Measurements from ENCODE around the gene CYP2C9. TPM values are rescaled to one million over a fixed set of nuclear protein-coding genes. Genes with fewer than 3 reads are reported as not detected.
"Not testable (repeated sequence)": the region's sequence is repeated elsewhere in the genome, so short reads cannot be mapped to it uniquely, and the experiment has no call there.

The CYP2C9 gene
- polyA plus RNA-seq, 1 donor, result 119 TPM

DNA sequence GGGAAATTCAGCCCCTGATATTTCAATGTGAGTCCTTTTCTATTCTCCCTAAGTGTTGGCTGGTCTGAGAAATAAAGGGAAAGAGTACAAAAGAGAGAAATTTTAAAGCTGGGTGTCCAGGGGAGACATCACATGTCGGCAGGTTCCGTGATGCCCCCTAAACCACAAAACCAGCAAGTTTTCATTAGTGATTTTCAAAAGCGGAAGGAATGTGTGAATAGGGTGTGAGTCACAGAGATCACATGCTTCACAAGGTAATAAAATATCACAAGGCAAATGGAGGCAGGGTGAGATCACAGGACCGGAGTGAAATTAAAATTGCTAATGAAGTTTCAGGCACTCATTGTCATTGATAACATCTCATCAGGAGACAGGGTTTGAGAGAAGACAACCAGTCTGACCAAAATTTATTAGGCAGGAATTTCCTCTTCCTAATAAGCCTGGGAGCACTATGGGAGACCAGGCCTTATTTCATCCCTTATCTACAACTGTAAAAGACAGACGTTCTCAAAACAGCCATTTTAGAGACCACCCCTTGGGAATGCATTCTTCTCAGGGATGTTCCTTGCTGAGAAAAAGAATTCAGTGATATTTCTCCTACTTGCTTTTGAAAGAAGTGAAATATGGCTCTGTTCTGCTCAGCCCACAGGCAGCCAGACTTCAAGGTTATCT is 5.1 kb downstream of the CYP2C9 start:
- not testable (repeated sequence) for H3K27ac ChIP-seq (ENCODE audit: low read length)

GRCh38 chr10:94946181-94946580 is 7.7 kb downstream of the CYP2C9 start:
- H3K27ac ChIP-seq (ENCODE audit: low read length), result not testable (repeated sequence)
- WGBS (ENCODE audit: insufficient coverage, low lambda C conversion rate), result 100% methylated on average over 2 of the region's 4 CpGs

More for the DNA sequence above, 5.1 kb downstream of the CYP2C9 start:
- not testable (repeated sequence) for H3K9me3 ChIP-seq (ENCODE audit: control insufficient read depth, low read depth, low read length); H3K27me3 ChIP-seq (ENCODE audit: control insufficient read depth, insufficient read depth, low read length); H3K4me3 ChIP-seq (ENCODE audit: low read length); H3K36me3 ChIP-seq (ENCODE audit: control insufficient read depth, insufficient read depth, low read length); H3K4me1 ChIP-seq (ENCODE audit: control insufficient read depth, insufficient read depth, low read length); DNase-seq
- WGBS (ENCODE audit: insufficient coverage, low lambda C conversion rate), result no CpG with 5 or more reads among the region's 5 CpGs

GRCh38 chr10:94963901-94964300 is 25.4 kb downstream of the CYP2C9 start:
- Histone ChIP-seq H3K27me3 (ENCODE audit: control insufficient read depth, insufficient read depth, low read length) (no peaks in the 10 kb centered on the region), H3K36me3 (ENCODE audit: control insufficient read depth, insufficient read depth, low read length) (no peaks in the 10 kb centered on the region), H3K27ac (ENCODE audit: low read length) (no peak overlapping the region), H3K4me1 (ENCODE audit: control insufficient read depth, insufficient read depth, low read length) (no peaks in the 10 kb centered on the region), H3K9me3 (ENCODE audit: control insufficient read depth, low read depth, low read length) (no peaks in the 10 kb centered on the region), H3K4me3 (ENCODE audit: low read length) (no peak overlapping the region)
- WGBS (ENCODE audit: insufficient coverage, low lambda C conversion rate), result no CpG with 5 or more reads among the region's 1 CpG
- peak; percentile 19 to 53 for DNase-seq

More at GRCh38 chr10:94946181-94946580, 7.7 kb downstream of the CYP2C9 start:
- not testable (repeated sequence) for DNase-seq; H3K4me1 ChIP-seq (ENCODE audit: control insufficient read depth, insufficient read depth, low read length); H3K27me3 ChIP-seq (ENCODE audit: control insufficient read depth, insufficient read depth, low read length); H3K4me3 ChIP-seq (ENCODE audit: low read length); H3K9me3 ChIP-seq (ENCODE audit: control insufficient read depth, low read depth, low read length); H3K36me3 ChIP-seq (ENCODE audit: control insufficient read depth, insufficient read depth, low read length)

DNA sequence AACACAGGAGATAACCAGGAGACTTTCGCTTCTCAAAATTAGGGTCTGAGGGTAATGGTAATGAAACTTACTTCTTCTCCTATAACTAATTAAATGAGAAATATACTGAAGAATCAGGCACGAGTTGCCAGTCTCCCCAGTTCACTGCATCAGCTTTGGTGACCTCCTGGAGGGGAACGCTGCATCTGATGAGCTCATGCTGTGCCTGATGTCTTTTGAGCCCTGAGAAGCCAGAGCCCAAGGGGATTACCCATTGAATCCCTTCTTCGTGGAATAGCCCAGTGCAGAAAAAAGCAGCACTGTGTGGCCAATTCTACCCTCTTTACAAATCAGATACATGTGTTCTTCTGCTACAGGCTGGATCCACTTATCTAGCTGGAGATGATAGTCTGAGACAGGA is 45.1 kb downstream of the CYP2C9 start:
- no peak overlapping the region for H3K4me3 ChIP-seq (ENCODE audit: low read length)
- peaks cover 11% of the 10 kb centered on the region for H3K36me3 ChIP-seq (ENCODE audit: control insufficient read depth, insufficient read depth, low read length)
- WGBS (ENCODE audit: insufficient coverage, low lambda C conversion rate), result no CpG with 5 or more reads among the region's 4 CpGs
- no peaks in the 10 kb centered on the region for H3K27me3 ChIP-seq (ENCODE audit: control insufficient read depth, insufficient read depth, low read length)
- H3K9me3 ChIP-seq (ENCODE audit: control insufficient read depth, low read depth, low read length), result no peaks in the 10 kb centered on the region
- H3K4me1 ChIP-seq (ENCODE audit: control insufficient read depth, insufficient read depth, low read length), result no peaks in the 10 kb centered on the region
- no peak overlapping the region for H3K27ac ChIP-seq (ENCODE audit: low read length)
- no peak for DNase-seq

DNA sequence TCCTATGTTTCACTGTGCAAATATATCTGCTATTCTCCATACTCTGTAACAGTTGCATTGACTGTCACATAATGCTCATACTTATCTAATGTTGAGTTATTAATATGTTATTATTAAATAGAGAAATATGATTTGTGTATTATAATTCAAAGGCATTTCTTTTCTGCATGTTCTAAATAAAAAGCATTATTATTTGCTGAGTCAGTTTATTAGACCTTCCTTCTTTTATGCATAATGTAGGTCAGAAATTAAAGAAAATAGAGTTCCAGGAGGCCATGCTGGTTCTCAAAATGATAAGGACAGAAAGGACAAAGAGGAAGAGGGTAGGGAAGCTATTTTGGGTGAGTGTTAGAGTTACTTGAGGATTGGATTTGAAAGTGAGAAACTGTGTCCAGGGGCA is 50.7 kb downstream of the CYP2C9 start:
- H3K27me3 ChIP-seq (ENCODE audit: control insufficient read depth, insufficient read depth, low read length), result no peaks in the 10 kb centered on the region
- peaks cover 5% of the 10 kb centered on the region for H3K9me3 ChIP-seq (ENCODE audit: control insufficient read depth, low read depth, low read length)
- H3K36me3 ChIP-seq (ENCODE audit: control insufficient read depth, insufficient read depth, low read length), result peaks cover 14% of the 10 kb centered on the region
- DNase-seq, result no peak
- H3K4me3 ChIP-seq (ENCODE audit: low read length), result no peak overlapping the region
- no peaks in the 10 kb centered on the region for H3K4me1 ChIP-seq (ENCODE audit: control insufficient read depth, insufficient read depth, low read length)
- H3K27ac ChIP-seq (ENCODE audit: low read length), result no peak overlapping the region

DNA sequence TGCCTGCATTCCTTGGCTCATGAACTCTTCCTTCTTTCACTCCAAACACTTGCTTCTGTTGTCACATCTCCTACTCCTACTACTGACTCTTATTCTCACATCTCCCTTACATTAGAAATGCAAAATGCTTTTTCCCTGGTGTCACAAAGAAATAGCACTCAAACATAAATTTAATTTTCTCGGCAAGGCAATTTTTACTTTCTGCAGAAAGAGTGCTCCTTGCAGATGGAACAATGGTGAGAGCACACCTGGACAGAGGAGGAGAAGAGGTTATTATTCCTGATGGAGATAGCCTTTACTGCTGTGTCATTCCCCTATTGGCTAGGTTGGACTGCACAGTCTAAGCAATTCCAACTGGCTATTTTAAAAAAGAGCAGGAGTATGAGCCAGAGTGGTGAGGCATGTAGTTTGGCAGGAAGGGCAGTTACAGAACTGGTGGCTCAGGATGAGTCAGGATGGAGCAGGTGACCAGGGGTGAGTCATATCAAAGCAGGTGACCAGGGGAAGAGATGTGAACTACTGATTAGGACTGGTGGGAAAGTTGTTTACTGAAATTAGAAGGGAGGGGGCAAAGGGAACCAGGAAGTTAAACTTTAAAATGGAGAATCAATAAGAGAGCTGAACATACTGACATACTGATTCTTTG is 52.9 kb downstream of the CYP2C9 start:
- no peaks in the 10 kb centered on the region for H3K4me1 ChIP-seq (ENCODE audit: control insufficient read depth, insufficient read depth, low read length)
- no CpG with 5 or more reads among the region's 1 CpG for WGBS (ENCODE audit: insufficient coverage, low lambda C conversion rate)
- no peak for DNase-seq
- H3K27me3 ChIP-seq (ENCODE audit: control insufficient read depth, insufficient read depth, low read length), result no peaks in the 10 kb centered on the region
- H3K36me3 ChIP-seq (ENCODE audit: control insufficient read depth, insufficient read depth, low read length), result peaks cover 14% of the 10 kb centered on the region
- H3K27ac ChIP-seq (ENCODE audit: low read length), result no peak overlapping the region
- H3K9me3 ChIP-seq (ENCODE audit: control insufficient read depth, low read depth, low read length), result peaks cover 5% of the 10 kb centered on the region
- no peak overlapping the region for H3K4me3 ChIP-seq (ENCODE audit: low read length)

DNA sequence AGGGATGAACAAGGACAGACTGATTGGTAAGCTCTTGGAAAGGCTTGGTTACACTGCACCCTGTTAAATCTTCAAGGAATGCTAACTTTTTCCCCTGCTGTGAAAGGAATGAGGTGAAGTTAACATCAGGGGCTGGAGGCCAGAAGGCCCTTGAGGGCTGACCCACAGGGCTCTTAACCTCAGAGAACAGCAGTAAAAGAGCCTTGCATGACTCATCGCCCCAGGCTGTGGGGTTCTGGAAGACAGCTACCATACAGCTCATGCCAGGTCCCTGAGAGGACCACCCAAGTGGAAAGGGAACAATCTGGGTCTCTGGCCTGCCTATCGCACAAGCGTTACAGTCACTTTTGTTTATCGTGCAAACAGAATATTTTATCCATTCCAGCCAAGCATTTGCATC is 54.4 kb downstream of the CYP2C9 start:
- H3K36me3 ChIP-seq (ENCODE audit: control insufficient read depth, insufficient read depth, low read length), result peaks cover 4% of the 10 kb centered on the region
- WGBS (ENCODE audit: insufficient coverage, low lambda C conversion rate), result no CpG with 5 or more reads among the region's 4 CpGs
- no peaks in the 10 kb centered on the region for H3K4me1 ChIP-seq (ENCODE audit: control insufficient read depth, insufficient read depth, low read length)
- no peak overlapping the region for H3K4me3 ChIP-seq (ENCODE audit: low read length)
- DNase-seq, result no peak
- peaks cover 5% of the 10 kb centered on the region for H3K9me3 ChIP-seq (ENCODE audit: control insufficient read depth, low read depth, low read length)
- no peaks in the 10 kb centered on the region for H3K27me3 ChIP-seq (ENCODE audit: control insufficient read depth, insufficient read depth, low read length)
- no peak overlapping the region for H3K27ac ChIP-seq (ENCODE audit: low read length)

DNA sequence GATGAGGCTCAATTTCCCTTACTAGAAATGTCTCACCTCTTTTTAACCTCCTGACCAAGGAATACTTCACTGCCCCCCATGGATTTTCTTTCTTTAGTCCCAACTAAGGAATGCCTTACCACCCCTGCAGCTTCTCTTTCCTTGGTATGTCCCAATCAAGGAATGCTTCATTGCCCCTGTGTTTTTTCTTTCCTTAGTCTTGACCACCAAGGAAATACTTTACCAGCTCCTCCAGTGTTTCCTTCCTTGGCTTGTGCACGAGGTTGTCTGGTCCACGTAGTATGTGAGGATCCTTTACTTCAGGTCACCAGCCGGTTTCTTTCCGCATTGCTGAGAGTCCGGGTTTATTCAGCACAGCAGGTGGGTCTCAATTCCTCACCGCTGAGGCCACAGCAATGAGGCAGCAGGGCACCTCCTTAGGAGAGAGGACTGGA is 59.3 kb downstream of the CYP2C9 start:
- no peak overlapping the region for H3K4me3 ChIP-seq (ENCODE audit: low read length)
- H3K9me3 ChIP-seq (ENCODE audit: control insufficient read depth, low read depth, low read length), result no peaks in the 10 kb centered on the region
- H3K27ac ChIP-seq (ENCODE audit: low read length), result no peak overlapping the region
- H3K36me3 ChIP-seq (ENCODE audit: control insufficient read depth, insufficient read depth, low read length), result no peaks in the 10 kb centered on the region
- H3K4me1 ChIP-seq (ENCODE audit: control insufficient read depth, insufficient read depth, low read length), result no peaks in the 10 kb centered on the region
- WGBS (ENCODE audit: insufficient coverage, low lambda C conversion rate), result no CpG with 5 or more reads among the region's 6 CpGs
- H3K27me3 ChIP-seq (ENCODE audit: control insufficient read depth, insufficient read depth, low read length), result no peaks in the 10 kb centered on the region
- DNase-seq, result no peak

- Histone ChIP-seq H3K27ac (ENCODE audit: low read length) (no peak overlapping the region), H3K4me1 (ENCODE audit: control insufficient read depth, insufficient read depth, low read length) (no peaks in the 10 kb centered on the region), H3K36me3 (ENCODE audit: control insufficient read depth, insufficient read depth, low read length) (no peaks in the 10 kb centered on the region), H3K9me3 (ENCODE audit: control insufficient read depth, low read depth, low read length) (no peaks in the 10 kb centered on the region), H3K4me3 (ENCODE audit: low read length) (no peak overlapping the region), H3K27me3 (ENCODE audit: control insufficient read depth, insufficient read depth, low read length) (no peaks in the 10 kb centered on the region)
- WGBS (ENCODE audit: insufficient coverage, low lambda C conversion rate), result no CpG with 5 or more reads among the region's 2 CpGs
- DNase-seq, result no peak
Observed at GRCh38 chr10:95026461-95026860, 88.0 kb downstream of the CYP2C9 start.

- DNase-seq, result no peak
- no peaks in the 10 kb centered on the region for H3K4me1 ChIP-seq (ENCODE audit: control insufficient read depth, insufficient read depth, low read length)
- H3K27me3 ChIP-seq (ENCODE audit: control insufficient read depth, insufficient read depth, low read length), result no peaks in the 10 kb centered on the region
- no peak overlapping the region for H3K27ac ChIP-seq (ENCODE audit: low read length)
- no peaks in the 10 kb centered on the region for H3K9me3 ChIP-seq (ENCODE audit: control insufficient read depth, low read depth, low read length)
- no peaks in the 10 kb centered on the region for H3K36me3 ChIP-seq (ENCODE audit: control insufficient read depth, insufficient read depth, low read length)
- no peak overlapping the region for H3K4me3 ChIP-seq (ENCODE audit: low read length)
Observed at GRCh38 chr10:95031656-95032055, 93.2 kb downstream of the CYP2C9 start.

DNA sequence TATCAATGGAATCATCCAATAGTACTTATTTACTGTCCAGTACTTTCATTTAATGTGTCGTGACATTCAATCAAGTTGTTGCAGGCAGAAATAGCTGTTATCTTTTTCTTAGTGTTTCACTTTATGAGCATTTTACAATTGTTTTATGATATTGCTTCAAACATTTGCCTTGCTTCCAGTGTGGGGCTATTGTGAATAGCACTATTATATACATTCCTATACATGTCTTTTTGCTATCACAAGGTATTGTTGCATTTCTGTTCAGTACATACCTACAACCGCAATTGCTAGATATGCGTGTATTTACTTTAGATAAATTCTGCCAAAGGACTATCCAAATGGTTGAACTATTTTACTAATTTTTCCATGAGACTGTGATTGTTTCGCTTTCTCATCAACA is 95.9 kb downstream of the CYP2C9 start:
- no peaks in the 10 kb centered on the region for H3K4me1 ChIP-seq (ENCODE audit: control insufficient read depth, insufficient read depth, low read length)

More for the DNA sequence above, 95.9 kb downstream of the CYP2C9 start:
- Histone ChIP-seq H3K9me3 (ENCODE audit: control insufficient read depth, low read depth, low read length) (no peaks in the 10 kb centered on the region), H3K27ac (ENCODE audit: low read length) (no peak overlapping the region), H3K4me3 (ENCODE audit: low read length) (no peak overlapping the region), H3K36me3 (ENCODE audit: control insufficient read depth, insufficient read depth, low read length) (no peaks in the 10 kb centered on the region), H3K27me3 (ENCODE audit: control insufficient read depth, insufficient read depth, low read length) (no peaks in the 10 kb centered on the region)
- 53% methylated on average over 3 of the region's 4 CpGs for WGBS (ENCODE audit: insufficient coverage, low lambda C conversion rate)
- DNase-seq, result no peak

Data from large intestine (tissue), 3 donors.